GM12801 (cell line): Measurements from ENCODE around the gene CBLN3.

Experiments
- TF ChIP-seq, protein P1 (sequence below): IDR thresholded peaks from one replicate; pipeline ENCODE4 v1.5.1; 2011; ENCODE audit warnings: control low read depth; ENCODE audit not compliant: insufficient read length; ENCODE audit errors: extremely low read depth

CBLN3 gene

DNA sequence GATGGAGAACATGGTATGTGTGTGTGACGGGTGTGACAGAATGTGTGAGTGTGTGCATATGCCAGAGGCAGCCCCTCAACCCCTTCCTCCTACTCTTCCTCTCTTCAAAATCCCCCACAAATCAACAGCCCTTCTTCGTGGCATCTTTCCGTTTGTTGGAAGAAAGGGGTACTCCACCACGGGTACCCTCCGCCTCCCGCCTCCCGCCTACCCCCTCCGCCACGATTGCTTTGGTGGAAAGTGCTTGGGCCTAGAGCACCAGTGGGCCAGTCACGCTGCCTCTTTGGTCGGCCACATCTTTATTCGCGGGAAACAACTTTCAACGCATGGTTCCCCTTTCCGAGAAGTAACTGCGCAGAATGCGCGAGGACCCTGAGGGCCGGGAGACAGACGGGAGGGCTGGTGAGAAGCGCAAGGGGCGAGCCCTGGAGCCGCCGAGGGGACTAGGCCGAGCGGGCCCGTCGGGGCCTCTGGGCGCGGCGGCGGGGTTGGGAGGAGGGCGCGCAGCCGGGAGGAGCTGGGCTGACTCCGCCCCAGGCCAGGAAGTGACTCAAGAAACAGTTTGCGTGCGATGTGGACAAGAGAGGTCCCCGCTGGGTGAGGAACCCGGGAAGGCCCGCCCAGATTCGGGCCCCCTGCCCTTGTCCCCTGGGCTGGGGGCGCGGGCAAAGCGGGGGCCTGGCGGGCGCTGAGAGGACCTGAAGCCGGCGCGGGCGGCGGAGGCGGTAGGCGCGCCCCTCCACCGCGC is at the start of gene CBLN3, which contains the start of gene KHNYN:
Gene CBLN3 (minus strand): TSS at position 274 of the 748 bp plus-strand sequence. CDS start 614 bp downstream, outside the sequence.
Gene KHNYN (plus strand): TSS at position 560 of the 748 bp plus-strand sequence. CDS start 777 bp downstream, outside the sequence.
- TF ChIP-seq, protein P1, sequence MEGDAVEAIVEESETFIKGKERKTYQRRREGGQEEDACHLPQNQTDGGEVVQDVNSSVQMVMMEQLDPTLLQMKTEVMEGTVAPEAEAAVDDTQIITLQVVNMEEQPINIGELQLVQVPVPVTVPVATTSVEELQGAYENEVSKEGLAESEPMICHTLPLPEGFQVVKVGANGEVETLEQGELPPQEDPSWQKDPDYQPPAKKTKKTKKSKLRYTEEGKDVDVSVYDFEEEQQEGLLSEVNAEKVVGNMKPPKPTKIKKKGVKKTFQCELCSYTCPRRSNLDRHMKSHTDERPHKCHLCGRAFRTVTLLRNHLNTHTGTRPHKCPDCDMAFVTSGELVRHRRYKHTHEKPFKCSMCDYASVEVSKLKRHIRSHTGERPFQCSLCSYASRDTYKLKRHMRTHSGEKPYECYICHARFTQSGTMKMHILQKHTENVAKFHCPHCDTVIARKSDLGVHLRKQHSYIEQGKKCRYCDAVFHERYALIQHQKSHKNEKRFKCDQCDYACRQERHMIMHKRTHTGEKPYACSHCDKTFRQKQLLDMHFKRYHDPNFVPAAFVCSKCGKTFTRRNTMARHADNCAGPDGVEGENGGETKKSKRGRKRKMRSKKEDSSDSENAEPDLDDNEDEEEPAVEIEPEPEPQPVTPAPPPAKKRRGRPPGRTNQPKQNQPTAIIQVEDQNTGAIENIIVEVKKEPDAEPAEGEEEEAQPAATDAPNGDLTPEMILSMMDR: no peak

DNA sequence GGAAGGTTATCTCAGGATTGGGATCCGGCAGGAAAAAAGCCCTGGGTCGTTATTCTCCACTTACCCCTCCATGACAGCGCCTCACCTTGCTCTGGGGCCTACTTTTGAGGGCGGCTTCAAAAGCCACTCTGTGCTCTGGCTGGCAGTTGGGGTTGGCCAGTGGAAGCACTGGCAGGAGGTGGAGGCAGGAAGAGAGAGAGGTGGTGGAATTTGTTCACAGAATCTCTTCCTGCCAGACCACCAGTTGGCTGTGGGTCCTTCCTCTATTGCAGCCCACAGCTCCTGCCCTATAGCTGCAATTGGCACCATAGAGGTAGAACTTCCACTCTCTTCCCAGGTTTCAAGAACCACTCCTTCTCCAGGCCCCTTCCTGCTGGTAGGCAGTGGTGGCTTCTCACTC is 45.8 kb upstream of the CBLN3 start:
- TF ChIP-seq, protein P1: no peak

DNA sequence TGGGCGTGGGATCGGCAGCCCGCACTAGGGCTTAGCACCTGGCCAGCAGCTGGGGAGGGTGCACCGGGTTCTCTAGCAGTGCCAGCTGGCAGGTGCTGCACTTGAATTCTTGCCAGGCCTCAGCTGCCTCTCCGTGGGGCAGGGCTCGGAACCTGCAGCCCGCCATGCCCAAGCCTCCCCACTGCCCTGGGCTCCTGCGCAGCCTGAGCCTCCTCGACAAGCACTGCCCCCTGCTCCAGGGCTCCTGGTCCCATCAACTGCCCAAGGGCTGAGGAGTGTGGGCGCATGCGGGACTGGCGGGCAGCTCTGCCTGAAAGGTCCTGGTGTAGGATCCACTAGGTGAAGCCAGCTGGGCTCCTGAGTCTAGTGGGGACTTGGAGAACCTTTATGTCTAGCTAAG is 43.7 kb upstream of the CBLN3 start:
- TF ChIP-seq, protein P1: no peak

DNA sequence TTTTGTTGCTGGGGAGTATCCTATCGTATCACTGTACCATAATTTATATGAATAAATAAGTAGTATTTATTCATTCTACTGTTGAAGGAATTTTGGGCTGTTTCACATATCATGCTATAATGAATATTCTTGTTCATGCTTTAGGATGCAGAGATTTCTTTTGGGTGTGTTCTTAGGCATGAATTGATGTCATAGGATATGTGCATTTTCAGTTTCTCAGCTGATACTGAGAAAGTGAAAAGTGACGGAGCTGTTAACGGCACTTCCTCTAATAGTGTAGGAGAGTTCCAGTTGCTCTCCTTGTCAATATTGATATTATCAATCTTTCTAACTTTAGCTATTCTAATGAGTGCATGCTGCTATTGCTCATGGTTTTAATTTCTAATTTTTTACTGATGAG is 36.3 kb upstream of the CBLN3 start:
- TF ChIP-seq, protein P1: no peak

DNA sequence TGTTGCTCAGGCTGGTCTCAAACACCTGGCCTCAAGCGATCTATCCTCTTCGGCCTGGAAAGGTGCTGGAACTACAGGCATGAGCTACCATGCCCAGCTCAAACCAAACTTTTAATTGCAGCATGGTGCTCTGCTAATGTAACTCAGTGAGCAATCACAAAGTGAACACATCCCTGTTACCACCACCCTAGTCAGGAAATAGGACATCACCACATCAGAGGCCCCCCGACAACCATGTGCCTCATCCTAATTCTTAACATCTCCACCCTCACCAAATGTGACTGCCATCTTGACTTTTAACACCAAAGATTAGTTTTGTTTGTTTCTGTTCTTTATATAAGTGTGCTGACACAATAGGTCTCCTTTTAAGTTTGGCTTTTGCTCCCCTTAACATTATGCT is 35.9 kb upstream of the CBLN3 start:
- TF ChIP-seq, protein P1: no peak

DNA sequence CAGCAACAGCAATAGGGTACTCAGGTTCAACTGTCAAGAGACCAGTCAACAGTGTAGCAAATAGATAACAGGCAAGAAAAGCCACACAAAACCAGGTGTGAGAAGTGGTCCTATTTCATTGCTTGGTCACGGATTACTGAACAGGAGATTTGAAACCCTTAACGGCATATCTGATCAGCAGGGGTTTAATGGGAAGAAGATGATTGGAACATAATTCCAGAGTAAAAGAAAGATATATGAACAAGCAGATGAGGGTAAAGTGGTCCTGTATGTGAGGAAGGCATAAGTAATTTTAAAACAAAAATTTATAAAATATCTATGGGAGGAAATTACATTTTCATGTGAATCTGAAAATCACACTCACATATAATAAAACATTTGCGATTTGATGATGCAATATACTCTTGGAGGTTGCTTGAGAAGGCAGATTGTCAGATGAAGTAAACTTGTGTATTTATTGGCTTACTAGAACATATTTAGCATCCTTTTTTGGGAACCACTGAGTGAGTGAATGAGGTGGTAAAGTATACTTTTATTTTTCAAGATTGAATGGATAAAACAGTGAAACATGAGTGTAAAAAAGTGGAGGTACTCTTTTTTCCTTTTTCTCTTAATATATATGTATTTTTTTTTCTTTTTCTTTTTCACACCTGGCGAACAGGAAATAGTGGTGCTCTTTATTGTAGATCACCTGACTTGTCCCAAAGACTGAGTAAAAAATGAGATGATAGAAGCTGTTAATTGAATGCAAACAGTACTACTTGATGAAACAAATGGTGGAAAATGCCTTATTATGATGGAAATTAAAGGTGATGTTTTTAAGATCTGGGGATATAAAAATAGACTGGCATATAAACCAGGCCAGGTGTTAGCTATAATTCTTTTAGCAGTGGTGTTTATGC is 34.7 kb upstream of the CBLN3 start:
- TF ChIP-seq, protein P1: no peak
